Measurements from ENCODE around the gene C2CD4D. TPM values are rescaled to one million over a fixed set of nuclear protein-coding genes. Genes with fewer than 3 reads are reported as not detected.

C2CD4D gene
- total and polyA plus RNA-seq, 2 donors (not counting 1 experiment from before 2014, with no cell fraction given) = 0.07 TPM; not detected in 1

DNA sequence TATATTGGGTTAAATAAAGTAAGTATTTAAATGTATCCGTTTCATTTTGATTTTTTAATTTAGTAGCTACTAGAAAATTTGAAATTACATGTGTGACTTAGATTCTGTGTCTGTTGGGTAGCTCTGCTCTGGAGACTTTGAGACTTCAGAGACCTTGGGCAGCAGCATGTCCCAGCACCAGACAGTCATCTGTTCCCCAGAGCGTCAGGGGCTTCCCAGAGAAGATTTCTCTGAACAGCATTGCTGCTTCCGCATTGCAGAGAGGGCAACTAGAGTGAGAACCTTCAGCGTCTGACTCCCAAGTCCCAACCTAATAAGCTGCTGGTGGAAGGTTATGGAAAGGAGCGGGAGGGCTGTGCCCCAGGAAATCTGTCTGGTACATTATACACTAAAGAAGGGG, 41.0 kb downstream of the C2CD4D start:
- intact Hi-C loops (cut with micrococcal nuclease) = no loop called here
- Histone ChIP-seq H3K4me3 (ENCODE audit: control extremely low read depth in 1 of 5, extremely low read depth in 1 of 5, insufficient read depth in 1 of 5, low read depth in 2 of 5, low read length in 4 of 5) (no peak overlapping the region), H3K4me2 (replicated peaks; ENCODE audit: low read depth, low read length, poor library complexity, severe bottlenecking) (no peak overlapping the region), H3K9ac (ENCODE audit: low read length) (no peak overlapping the region), H4K20me1 (ENCODE audit: control insufficient read depth, insufficient read depth, low read length, poor library complexity, severe bottlenecking) (no peaks in the 10 kb centered on the region), H3K9me3 (ENCODE audit: control extremely low read depth in 1 of 3, control insufficient read depth in 2 of 3, insufficient read depth in 1 of 3, low read length in 2 of 3) (peaks cover 0 to 3% (median 0%) of the 10 kb centered on the region in 3 donors), H3K27me3 (replicated peaks in 1 of 4; ENCODE audit: control extremely low read depth in 1 of 4, control insufficient read depth in 3 of 4, insufficient read depth in 4 of 4, low read length in 3 of 4) (peaks cover 0 to 22% (median 2%) of the 10 kb centered on the region in 4 experiments), H2AFZ (ENCODE audit: insufficient read depth, low read depth, low read length, poor library complexity, severe bottlenecking) (no peak overlapping the region), H3K4me1 (ENCODE audit: control insufficient read depth in 2 of 2, insufficient read depth in 2 of 2, low read length in 2 of 2) (peaks cover 0 to 4% of the 10 kb centered on the region in 2 donors), H3K27ac (ENCODE audit: low read length in 2 of 2) (no peak overlapping the region), H3K79me2 (ENCODE audit: control insufficient read depth, insufficient read depth, low read length) (no peaks in the 10 kb centered on the region), H3K36me3 (replicated peaks in 1 of 2; ENCODE audit: control extremely low read depth in 1 of 2, control insufficient read depth in 1 of 2, extremely low read depth in 1 of 2, insufficient read depth in 2 of 2, low read length in 1 of 2) (no peaks in the 10 kb centered on the region)
- 100% methylated on average over 2 of the region's 5 CpGs for WGBS (ENCODE audit: insufficient coverage)
- POLR2A ChIA-PET = no interaction called here
- TF ChIP-seq, protein P1, sequence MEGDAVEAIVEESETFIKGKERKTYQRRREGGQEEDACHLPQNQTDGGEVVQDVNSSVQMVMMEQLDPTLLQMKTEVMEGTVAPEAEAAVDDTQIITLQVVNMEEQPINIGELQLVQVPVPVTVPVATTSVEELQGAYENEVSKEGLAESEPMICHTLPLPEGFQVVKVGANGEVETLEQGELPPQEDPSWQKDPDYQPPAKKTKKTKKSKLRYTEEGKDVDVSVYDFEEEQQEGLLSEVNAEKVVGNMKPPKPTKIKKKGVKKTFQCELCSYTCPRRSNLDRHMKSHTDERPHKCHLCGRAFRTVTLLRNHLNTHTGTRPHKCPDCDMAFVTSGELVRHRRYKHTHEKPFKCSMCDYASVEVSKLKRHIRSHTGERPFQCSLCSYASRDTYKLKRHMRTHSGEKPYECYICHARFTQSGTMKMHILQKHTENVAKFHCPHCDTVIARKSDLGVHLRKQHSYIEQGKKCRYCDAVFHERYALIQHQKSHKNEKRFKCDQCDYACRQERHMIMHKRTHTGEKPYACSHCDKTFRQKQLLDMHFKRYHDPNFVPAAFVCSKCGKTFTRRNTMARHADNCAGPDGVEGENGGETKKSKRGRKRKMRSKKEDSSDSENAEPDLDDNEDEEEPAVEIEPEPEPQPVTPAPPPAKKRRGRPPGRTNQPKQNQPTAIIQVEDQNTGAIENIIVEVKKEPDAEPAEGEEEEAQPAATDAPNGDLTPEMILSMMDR (IDR thresholded peaks at IDR 0.05) = no peak
- no peak for TF ChIP-seq EZH2 (IDR thresholded peaks at IDR 0.05; ENCODE audit: borderline replicate concordance, insufficient read depth, low read depth, low read length, poor library complexity, severe bottlenecking)
- Mint-ChIP-seq H3K9me3 (ENCODE audit: insufficient read depth) (no peaks in the 10 kb centered on the region), H3K27ac (no peak overlapping the region), H3K4me3 (no peak overlapping the region), H3K27me3 (peaks cover 18% of the 10 kb centered on the region), H3K4me1 (no peaks in the 10 kb centered on the region)
- no peak for ATAC-seq (ENCODE audit: low read depth)
- CTCF ChIA-PET = interaction anchor here (0.7 kb wide), 1 partner anchor 81 kb away, joined by 5 read pairs; no protein-coding TSS in a partner anchor
- DNase-seq = no peak

- intact Hi-C loops (cut with micrococcal nuclease) = loop anchor here (1.0 to 5.0 kb wide), 9 partner anchors 28 to 332 kb away; partner anchors contain the start of genes CGN, MRPL9, POGZ and RIIAD1
- Histone ChIP-seq H3K27ac (ENCODE audit: low read length in 2 of 2) (peak overlapping the region; percentile 1 to 67), H3K79me2 (ENCODE audit: control insufficient read depth, insufficient read depth, low read length) (peaks cover 3% of the 10 kb centered on the region), H3K27me3 (replicated peaks in 1 of 4; ENCODE audit: control extremely low read depth in 1 of 4, control insufficient read depth in 3 of 4, insufficient read depth in 4 of 4, low read length in 3 of 4) (no peaks in the 10 kb centered on the region), H3K4me2 (replicated peaks; ENCODE audit: low read depth, low read length, poor library complexity, severe bottlenecking) (peak overlapping the region; percentile 84), H3K4me1 (ENCODE audit: control insufficient read depth in 2 of 2, insufficient read depth in 2 of 2, low read length in 2 of 2) (peaks cover 9 to 10% of the 10 kb centered on the region in 2 donors), H3K9ac (ENCODE audit: low read length) (peak overlapping the region; percentile 88), H3K9me3 (ENCODE audit: control extremely low read depth in 1 of 3, control insufficient read depth in 2 of 3, insufficient read depth in 1 of 3, low read length in 2 of 3) (no peaks in the 10 kb centered on the region), H4K20me1 (ENCODE audit: control insufficient read depth, insufficient read depth, low read length, poor library complexity, severe bottlenecking) (no peaks in the 10 kb centered on the region), H3K4me3 (ENCODE audit: control extremely low read depth in 1 of 5, extremely low read depth in 1 of 5, insufficient read depth in 1 of 5, low read depth in 2 of 5, low read length in 4 of 5) (peak overlapping the region; percentile 72 to 97 (median 91)), H3K36me3 (replicated peaks in 1 of 2; ENCODE audit: control extremely low read depth in 1 of 2, control insufficient read depth in 1 of 2, extremely low read depth in 1 of 2, insufficient read depth in 2 of 2, low read length in 1 of 2) (no peaks in the 10 kb centered on the region), H2AFZ (ENCODE audit: insufficient read depth, low read depth, low read length, poor library complexity, severe bottlenecking) (peak overlapping the region; percentile 97)
- H3K4me1 Mint-ChIP-seq = peaks cover 26% of the 10 kb centered on the region
- under 1% methylated on average over 44 of the region's 52 CpGs for WGBS (ENCODE audit: insufficient coverage)
- no peak for TF ChIP-seq EZH2 (IDR thresholded peaks at IDR 0.05; ENCODE audit: borderline replicate concordance, insufficient read depth, low read depth, low read length, poor library complexity, severe bottlenecking)
- TF ChIP-seq, protein P1 (IDR thresholded peaks at IDR 0.05) = no peak
- H3K27ac Mint-ChIP-seq = peak overlapping the region; percentile 89
- no peaks in the 10 kb centered on the region for H3K9me3 Mint-ChIP-seq (ENCODE audit: insufficient read depth)
- CTCF ChIA-PET = interaction anchor here (0.7 to 2.3 kb wide), 3 partner anchors 27 to 46 kb away, joined by 3 to 11 read pairs (median 3); partner anchors contain the start of genes MRPL9 and RORC
- no peaks in the 10 kb centered on the region for H3K27me3 Mint-ChIP-seq
- POLR2A ChIA-PET = interaction anchor here (0.6 to 1.8 kb wide), 4 partner anchors 28 to 243 kb away, joined by 3 to 13 read pairs (median 4); partner anchors contain the start of genes MRPL9, RIIAD1 and SNX27
- H3K4me3 Mint-ChIP-seq = peak overlapping the region; percentile 96
- DNase-seq (peak; percentile 24), ATAC-seq (ENCODE audit: low read depth) (no peak)
Observed at GRCh38 chr1:151790940-151791651, 48.5 kb downstream of the C2CD4D start.
